ENCODE measurements around the gene NPY2R.

NPY2R gene

DNA sequence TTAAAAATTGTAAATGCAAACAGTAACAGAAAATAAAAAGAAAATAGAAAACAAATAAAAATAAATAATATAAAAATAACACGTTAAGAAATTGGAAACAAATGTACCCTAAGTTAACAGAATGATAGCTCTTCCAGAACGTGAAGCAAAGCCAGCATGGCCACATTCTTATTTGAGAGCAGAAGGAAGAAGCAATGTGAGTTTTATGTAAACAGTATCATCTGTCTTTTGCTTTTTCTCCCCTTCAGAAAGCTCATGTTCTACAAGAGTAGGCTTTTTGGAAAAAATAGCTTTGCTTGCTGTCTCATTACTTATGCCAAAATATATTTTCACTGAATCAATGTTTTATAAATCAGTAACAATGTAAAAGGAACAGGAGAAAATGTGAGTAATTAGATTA is 18.7 kb downstream of the NPY2R start:
- Histone ChIP-seq H2AFZ (ENCODE audit: low read depth, low read length) (no peak overlapping the region), H3K4me1 (ENCODE audit: insufficient read depth, low read length) (no peaks in the 10 kb centered on the region), H3K4me3 (ENCODE audit: low read length) (no peak overlapping the region), H3K9me3 (ENCODE audit: low read length) (no peaks in the 10 kb centered on the region), H3K36me3 (ENCODE audit: insufficient read depth, low read length) (no peaks in the 10 kb centered on the region), H3K27me3 (ENCODE audit: insufficient read depth, low read length) (no peaks in the 10 kb centered on the region)

DNA sequence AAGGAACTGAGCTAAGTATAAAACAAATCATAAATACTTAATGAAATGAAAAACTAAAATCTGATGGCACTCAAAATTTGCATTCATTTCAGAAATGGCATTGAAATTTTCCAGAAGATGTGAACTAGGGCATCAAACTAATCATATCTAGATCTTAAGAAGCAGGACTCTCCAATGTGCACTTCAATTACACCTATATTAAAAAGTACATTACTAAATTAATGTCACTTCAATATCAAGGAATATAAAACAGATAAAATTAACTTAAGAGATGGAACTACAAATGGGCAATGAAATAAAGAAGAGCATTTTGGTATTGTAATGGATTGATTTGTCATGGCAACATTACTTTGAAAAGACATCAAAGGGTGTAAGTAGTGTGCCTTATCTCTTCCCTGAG is 20.3 kb downstream of the NPY2R start:
- H3K36me3 ChIP-seq (ENCODE audit: insufficient read depth, low read length): no peaks in the 10 kb centered on the region
- H3K9me3 ChIP-seq (ENCODE audit: low read length): no peaks in the 10 kb centered on the region
- H3K4me1 ChIP-seq (ENCODE audit: insufficient read depth, low read length): no peaks in the 10 kb centered on the region
- H2AFZ ChIP-seq (ENCODE audit: low read depth, low read length): no peak overlapping the region
- H3K27me3 ChIP-seq (ENCODE audit: insufficient read depth, low read length): no peaks in the 10 kb centered on the region
- no peak overlapping the region for H3K4me3 ChIP-seq (ENCODE audit: low read length)

DNA sequence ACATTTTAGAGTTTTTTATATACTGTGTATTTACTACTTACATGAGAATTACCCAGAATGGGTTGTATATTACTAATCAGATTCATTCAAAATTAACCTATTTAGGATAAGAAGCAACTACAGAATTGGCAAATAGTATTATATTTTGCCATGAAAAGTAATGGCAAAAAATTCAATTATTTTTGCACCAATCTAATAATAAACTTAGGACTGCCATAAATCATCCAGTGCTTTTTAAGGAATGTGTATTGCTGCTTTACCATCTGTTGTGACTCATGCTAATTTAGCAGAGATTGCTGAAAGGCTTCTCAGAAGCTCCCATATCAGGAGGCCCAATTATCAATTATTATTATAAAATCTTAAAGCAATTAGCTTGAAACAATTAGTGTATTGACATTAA is 24.0 kb downstream of the NPY2R start:
- no peaks in the 10 kb centered on the region for H3K9me3 ChIP-seq (ENCODE audit: low read length)

DNA sequence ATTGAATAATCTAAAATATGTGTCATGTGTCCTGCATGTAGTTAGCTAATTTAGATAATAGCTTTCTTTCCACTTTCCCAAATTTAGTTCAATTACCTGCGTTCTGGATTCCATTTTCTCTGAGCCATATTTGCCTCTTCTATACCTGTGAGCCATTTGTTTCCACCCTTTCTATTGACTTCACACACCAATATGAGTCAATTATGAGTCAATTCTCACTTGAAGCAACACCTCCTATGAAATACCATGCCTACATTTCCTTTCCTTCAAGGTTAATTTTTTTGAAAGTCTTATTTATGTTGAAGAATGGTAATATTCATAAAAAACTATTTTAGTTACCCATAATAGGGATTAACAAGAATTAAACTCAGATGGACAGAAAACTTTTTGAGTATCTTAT is 25.8 kb downstream of the NPY2R start:
- H3K4me1 ChIP-seq (ENCODE audit: insufficient read depth, low read length): no peaks in the 10 kb centered on the region
- no peak overlapping the region for H2AFZ ChIP-seq (ENCODE audit: low read depth, low read length)
- H3K36me3 ChIP-seq (ENCODE audit: insufficient read depth, low read length): no peaks in the 10 kb centered on the region
- H3K9me3 ChIP-seq (ENCODE audit: low read length): no peaks in the 10 kb centered on the region
- H3K4me3 ChIP-seq (ENCODE audit: low read length): no peak overlapping the region
- no peaks in the 10 kb centered on the region for H3K27me3 ChIP-seq (ENCODE audit: insufficient read depth, low read length)

More for the DNA sequence above, 24.0 kb downstream of the NPY2R start:
- H3K27me3 ChIP-seq (ENCODE audit: insufficient read depth, low read length): no peaks in the 10 kb centered on the region
- no peak overlapping the region for H2AFZ ChIP-seq (ENCODE audit: low read depth, low read length)
- no peak overlapping the region for H3K4me3 ChIP-seq (ENCODE audit: low read length)
- no peaks in the 10 kb centered on the region for H3K36me3 ChIP-seq (ENCODE audit: insufficient read depth, low read length)
- H3K4me1 ChIP-seq (ENCODE audit: insufficient read depth, low read length): no peaks in the 10 kb centered on the region

DNA sequence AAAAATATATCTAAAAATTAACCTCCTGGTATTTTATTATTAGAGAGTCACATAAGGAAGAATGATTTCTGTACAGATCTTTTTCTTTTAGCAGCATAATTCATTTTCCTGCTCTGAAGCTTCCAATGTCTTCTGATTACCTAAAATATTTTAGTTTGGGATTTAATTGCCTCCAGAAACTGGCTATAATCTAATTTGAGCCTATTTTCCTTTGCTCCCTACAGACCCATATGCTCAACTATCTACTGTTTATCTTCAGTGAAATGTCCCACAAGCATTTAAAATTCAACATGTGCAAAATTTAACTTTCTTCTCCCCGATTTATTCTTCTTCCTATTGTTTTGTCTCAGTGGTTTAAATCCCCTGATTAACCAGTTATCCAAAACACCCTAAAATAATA is 29.1 kb downstream of the NPY2R start:
- Histone ChIP-seq H3K9me3 (ENCODE audit: low read length) (no peaks in the 10 kb centered on the region), H2AFZ (ENCODE audit: low read depth, low read length) (no peak overlapping the region), H3K27me3 (ENCODE audit: insufficient read depth, low read length) (no peaks in the 10 kb centered on the region), H3K4me3 (ENCODE audit: low read length) (no peak overlapping the region), H3K36me3 (ENCODE audit: insufficient read depth, low read length) (no peaks in the 10 kb centered on the region), H3K4me1 (ENCODE audit: insufficient read depth, low read length) (no peaks in the 10 kb centered on the region)

DNA sequence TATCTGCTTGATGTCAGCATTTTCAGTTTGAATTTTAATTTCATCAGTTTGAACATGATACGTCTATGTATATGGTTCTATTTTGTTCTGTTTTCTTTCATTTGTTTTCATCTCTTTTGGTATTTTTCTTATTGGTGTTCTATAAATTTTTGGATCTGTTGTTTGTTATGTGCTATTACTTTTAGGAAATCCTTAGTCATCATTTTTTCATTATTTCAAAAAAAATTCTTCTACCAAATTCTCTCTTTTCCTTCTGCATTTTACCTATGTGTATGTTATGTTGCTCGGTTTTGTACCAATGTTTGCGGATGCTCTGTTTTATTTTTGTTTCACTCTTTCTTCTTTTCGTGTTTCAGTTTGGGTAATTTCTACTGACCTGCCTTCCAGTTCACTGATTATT is 32.8 kb downstream of the NPY2R start:
- Histone ChIP-seq H3K9me3 (ENCODE audit: low read length) (no peaks in the 10 kb centered on the region), H3K4me1 (ENCODE audit: insufficient read depth, low read length) (no peaks in the 10 kb centered on the region), H3K4me3 (ENCODE audit: low read length) (no peak overlapping the region), H3K36me3 (ENCODE audit: insufficient read depth, low read length) (no peaks in the 10 kb centered on the region), H2AFZ (ENCODE audit: low read depth, low read length) (no peak overlapping the region), H3K27me3 (ENCODE audit: insufficient read depth, low read length) (no peaks in the 10 kb centered on the region)

DNA sequence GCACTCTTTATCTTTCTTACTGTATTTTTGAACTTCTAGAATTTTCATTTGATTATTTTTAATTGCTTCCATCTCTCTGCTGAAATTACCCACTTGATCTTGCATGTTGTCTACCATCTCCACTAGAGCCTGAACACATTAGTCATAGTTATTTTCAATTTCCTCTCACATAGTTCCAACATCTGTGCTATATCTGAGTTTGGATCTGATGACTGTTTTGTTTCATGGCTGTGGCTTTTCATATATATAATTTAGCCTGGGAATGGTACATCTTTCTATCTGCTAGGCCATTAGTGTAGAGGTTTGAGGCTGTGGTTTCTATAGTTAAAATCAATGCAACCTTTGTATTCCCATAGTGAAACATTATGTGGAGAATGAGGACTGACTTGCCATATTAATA is 33.2 kb downstream of the NPY2R start:
- no peaks in the 10 kb centered on the region for H3K36me3 ChIP-seq (ENCODE audit: insufficient read depth, low read length)
- no peak overlapping the region for H2AFZ ChIP-seq (ENCODE audit: low read depth, low read length)
- H3K4me3 ChIP-seq (ENCODE audit: low read length): no peak overlapping the region
- H3K27me3 ChIP-seq (ENCODE audit: insufficient read depth, low read length): no peaks in the 10 kb centered on the region
- H3K9me3 ChIP-seq (ENCODE audit: low read length): no peaks in the 10 kb centered on the region
- no peaks in the 10 kb centered on the region for H3K4me1 ChIP-seq (ENCODE audit: insufficient read depth, low read length)

DNA sequence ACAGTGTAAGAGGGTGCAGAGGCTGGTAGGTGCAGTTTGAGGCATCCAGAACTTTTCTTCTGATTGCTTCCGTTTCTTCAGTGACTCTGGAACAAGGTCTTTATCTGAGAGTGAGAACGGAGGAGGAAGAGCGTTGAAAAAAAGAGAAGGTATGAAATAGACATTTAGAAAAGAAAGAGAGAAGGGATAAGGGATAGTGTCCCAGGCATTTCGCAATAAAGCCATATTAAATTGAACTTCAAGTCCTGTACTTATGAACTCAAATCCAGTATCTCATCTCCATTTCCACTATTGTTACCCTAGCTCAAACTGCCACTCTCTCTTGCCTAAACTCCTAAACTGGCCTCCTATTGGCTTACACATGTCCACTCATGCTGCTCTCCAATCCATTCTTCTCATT is 36.7 kb downstream of the NPY2R start:
- Histone ChIP-seq H2AFZ (ENCODE audit: low read depth, low read length) (no peak overlapping the region), H3K4me3 (ENCODE audit: low read length) (no peak overlapping the region), H3K4me1 (ENCODE audit: insufficient read depth, low read length) (peaks cover 8% of the 10 kb centered on the region), H3K9me3 (ENCODE audit: low read length) (no peaks in the 10 kb centered on the region), H3K27me3 (ENCODE audit: insufficient read depth, low read length) (no peaks in the 10 kb centered on the region), H3K36me3 (ENCODE audit: insufficient read depth, low read length) (no peaks in the 10 kb centered on the region)

DNA sequence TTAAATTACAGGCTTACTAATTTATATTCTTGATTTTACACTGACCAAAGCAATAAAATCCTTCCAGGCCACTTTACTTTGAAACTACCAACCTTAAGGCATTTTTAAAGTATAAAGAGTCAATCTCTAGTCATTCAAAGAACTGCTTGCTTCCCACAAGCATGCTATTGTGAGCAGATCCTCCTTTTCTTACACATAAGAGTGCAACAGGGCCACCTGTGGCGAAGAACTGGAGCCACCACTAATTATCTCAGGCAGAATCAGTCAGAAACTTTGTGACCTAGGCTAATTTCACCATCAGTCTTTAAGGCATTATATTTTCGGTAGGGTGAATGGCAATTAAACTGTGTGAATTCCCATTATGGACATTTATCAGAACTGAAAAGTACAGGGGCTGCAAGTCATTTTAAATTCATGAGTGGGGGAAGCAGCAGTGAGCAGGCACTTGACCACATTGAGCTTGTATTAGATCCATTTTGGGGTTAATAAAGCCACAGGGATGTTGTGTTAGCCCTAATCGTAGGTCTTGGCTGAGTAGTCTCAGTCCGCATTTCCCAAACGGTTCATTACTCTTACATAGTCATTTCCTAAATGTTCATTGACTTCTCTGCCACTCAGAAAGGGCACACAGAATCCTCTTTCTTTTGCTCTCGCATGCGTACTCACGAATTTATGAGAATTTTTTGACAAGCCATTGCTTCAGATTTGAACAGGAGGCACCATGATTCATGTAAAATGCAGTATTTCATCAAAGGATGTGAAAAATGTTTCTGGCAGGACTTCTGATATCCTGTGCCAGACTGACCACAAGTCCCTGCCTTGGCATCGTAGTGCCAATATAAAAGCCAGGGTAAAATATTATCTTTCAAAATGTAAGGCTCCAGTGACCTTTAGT is 39.8 kb downstream of the NPY2R start:
- H3K36me3 ChIP-seq (ENCODE audit: insufficient read depth, low read length): no peaks in the 10 kb centered on the region
- no peak overlapping the region for H2AFZ ChIP-seq (ENCODE audit: low read depth, low read length)
- no peak overlapping the region for H3K4me3 ChIP-seq (ENCODE audit: low read length)
- H3K27me3 ChIP-seq (ENCODE audit: insufficient read depth, low read length): no peaks in the 10 kb centered on the region
- H3K9me3 ChIP-seq (ENCODE audit: low read length): no peaks in the 10 kb centered on the region
- H3K4me1 ChIP-seq (ENCODE audit: insufficient read depth, low read length): peaks cover 8% of the 10 kb centered on the region

DNA sequence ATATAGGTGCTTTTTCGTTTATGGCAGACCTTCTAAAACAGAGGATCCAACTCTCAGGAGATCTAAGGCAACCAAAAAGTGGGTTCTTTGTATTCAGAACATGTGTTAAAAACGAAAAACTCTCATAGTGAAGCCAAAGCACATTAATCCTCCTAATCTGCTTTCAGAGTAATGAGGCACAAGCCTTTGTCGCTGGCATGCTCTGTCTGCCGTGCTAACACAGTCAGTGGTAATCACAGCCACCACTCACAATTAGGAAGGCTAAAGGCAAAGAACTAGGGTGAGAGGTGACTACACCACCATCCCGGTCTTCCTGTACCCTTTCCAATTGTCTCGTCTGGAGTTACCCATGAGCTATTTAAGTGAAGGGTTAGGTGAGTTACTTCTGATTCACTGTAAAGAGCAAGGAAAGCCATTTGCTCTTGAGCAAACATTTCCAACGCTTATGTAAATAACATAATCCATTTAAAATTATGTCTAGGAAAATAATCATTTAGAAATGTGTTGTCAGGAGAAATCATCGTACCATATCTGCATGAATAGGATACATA is 40.7 kb downstream of the NPY2R start:
- H3K4me3 ChIP-seq (ENCODE audit: low read length): no peak overlapping the region
- no peaks in the 10 kb centered on the region for H3K27me3 ChIP-seq (ENCODE audit: insufficient read depth, low read length)
- no peaks in the 10 kb centered on the region for H3K9me3 ChIP-seq (ENCODE audit: low read length)
- H3K4me1 ChIP-seq (ENCODE audit: insufficient read depth, low read length): peaks cover 8% of the 10 kb centered on the region
- no peak overlapping the region for H2AFZ ChIP-seq (ENCODE audit: low read depth, low read length)
- no peaks in the 10 kb centered on the region for H3K36me3 ChIP-seq (ENCODE audit: insufficient read depth, low read length)

DNA sequence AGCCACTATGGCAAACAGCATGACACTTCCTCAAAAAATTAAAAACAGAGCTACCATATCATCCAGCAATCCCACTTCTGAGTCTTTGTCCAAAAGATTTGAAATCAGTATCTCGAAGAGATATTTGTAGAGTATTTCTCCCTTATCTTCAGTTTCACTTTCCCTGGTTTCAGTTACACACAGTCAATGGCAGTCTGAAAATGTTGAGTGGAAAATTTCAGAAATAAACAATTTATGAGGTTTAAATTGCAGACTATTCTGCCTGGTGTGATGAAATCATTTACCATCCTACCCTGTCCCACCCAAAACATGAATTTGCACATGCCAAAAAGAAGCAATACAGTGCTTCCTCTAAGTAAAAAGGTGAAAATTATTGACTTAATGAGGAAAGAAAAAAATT is 43.9 kb downstream of the NPY2R start:
- Histone ChIP-seq H3K36me3 (ENCODE audit: insufficient read depth, low read length) (no peaks in the 10 kb centered on the region), H3K4me1 (ENCODE audit: insufficient read depth, low read length) (peaks cover 8% of the 10 kb centered on the region), H2AFZ (ENCODE audit: low read depth, low read length) (no peak overlapping the region), H3K4me3 (ENCODE audit: low read length) (no peak overlapping the region), H3K9me3 (ENCODE audit: low read length) (no peaks in the 10 kb centered on the region), H3K27me3 (ENCODE audit: insufficient read depth, low read length) (no peaks in the 10 kb centered on the region)

DNA sequence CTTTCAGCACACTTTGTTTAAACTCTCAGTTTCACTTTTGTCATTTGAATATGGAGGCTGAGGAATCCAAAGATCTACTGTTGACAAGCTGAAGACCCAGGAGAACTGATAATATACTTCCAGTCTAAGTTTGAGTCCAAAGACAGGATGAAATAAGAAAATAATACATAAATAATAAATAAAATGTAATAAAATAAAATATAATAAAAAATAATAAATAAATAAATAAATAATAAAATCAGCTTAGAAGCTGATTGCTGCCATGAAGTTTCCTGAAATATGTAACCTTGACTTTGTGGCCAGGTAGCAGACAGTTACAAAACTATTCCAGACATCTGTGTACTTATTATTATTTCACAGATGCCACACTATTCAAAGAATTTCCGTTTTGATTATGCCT is 55.0 kb downstream of the NPY2R start:
- Histone ChIP-seq H3K36me3 (ENCODE audit: insufficient read depth, low read length) (no peaks in the 10 kb centered on the region), H3K4me1 (ENCODE audit: insufficient read depth, low read length) (no peaks in the 10 kb centered on the region), H2AFZ (ENCODE audit: low read depth, low read length) (no peak overlapping the region), H3K4me3 (ENCODE audit: low read length) (no peak overlapping the region), H3K27me3 (ENCODE audit: insufficient read depth, low read length) (no peaks in the 10 kb centered on the region), H3K9me3 (ENCODE audit: low read length) (no peaks in the 10 kb centered on the region)

DNA sequence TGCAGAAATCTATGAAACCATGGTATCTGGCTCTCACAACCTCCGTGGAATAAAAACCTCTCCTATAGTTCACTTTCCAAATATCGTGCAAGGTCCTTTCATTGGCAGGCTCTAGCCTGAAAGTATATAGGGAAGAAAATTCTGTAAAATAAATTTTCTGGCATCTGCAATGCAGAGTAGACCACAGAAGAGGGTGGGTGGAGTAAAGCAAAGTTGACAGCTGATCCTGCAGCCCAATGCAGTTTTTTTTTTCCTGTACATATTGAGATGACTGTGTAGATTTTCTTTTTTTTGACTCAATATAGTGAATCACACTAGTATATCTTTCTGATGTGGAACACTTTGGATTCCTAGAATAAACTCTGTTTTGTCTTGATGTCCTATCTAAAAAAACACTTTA is 56.7 kb downstream of the NPY2R start:
- Histone ChIP-seq H3K9me3 (ENCODE audit: low read length) (no peaks in the 10 kb centered on the region), H3K4me3 (ENCODE audit: low read length) (no peak overlapping the region), H3K4me1 (ENCODE audit: insufficient read depth, low read length) (no peaks in the 10 kb centered on the region), H3K27me3 (ENCODE audit: insufficient read depth, low read length) (no peaks in the 10 kb centered on the region), H2AFZ (ENCODE audit: low read depth, low read length) (no peak overlapping the region), H3K36me3 (ENCODE audit: insufficient read depth, low read length) (no peaks in the 10 kb centered on the region)
